SK-MEL-5 (cell line): ENCODE data around the gene CHD9. TPM values are rescaled to one million over a fixed set of nuclear protein-coding genes. Genes with fewer than 3 reads are reported as not detected.

Experiments used
- DNase-seq: peaks from one replicate; pipeline ENCODE4 v3.0.0-alpha.2; 2016; ENCODE audit warnings: low read depth, low spot score
- in situ Hi-C: cut with HindIII; loops from 2 replicates; pipeline ENCODE4 v1.10.0; 2016; ENCODE audit warnings: low sequenced_read_pairs, high pct_unique_total_duplicates, low pct_unique_long_range_greater_than_20kb
- total RNA-seq: library from RNA; depleted of rRNA; stranded (reverse); fragments of >200 nt; shearing (Covaris generic); gene quantifications from 2 replicates; pipeline ENCODE4 v1.2.3, GENCODE V29; 2014

CHD9 gene
- total RNA-seq, 1 experiment from 2014 or later = 20.3 TPM

DNA sequence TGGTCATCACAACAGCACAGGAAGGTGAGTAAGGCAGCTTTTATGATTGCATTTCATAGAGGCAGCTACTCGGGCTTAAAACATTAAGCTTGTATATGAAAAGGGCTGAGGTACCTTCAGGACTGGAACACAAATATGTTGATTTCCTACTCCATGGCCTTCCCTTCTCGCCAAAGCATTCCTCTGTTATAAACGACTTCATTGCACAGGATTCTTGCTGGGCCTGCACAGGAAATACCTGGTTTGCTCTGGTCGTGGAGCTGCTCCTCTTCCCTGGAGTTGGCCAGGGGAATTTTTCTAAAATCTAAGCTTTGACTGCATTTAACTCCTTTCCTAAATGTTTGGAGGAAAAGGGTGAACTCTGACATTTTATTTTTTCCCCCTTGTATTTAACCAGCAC lies 49.0 kb downstream of the CHD9 start:
- no peak for DNase-seq
- in situ Hi-C loops = no loop called here

DNA sequence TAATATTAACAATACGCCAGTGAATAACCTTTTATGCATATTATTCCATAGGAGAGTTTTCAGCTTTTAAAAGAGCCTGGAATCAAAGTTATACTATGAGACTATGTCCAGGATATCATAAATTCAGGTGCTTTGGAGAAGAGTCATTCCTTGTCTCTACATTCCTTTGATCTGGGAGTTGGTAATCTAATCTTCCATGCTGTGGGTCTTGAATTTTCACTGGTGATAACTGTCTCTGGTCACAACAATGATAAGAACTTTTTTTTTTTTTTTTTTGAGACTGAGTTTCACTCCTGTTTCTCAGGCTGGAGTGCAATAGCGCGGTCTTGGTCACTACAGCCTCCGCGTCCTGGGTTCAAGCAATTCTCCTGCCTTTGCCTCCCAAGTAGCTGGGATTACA lies 50.8 kb downstream of the CHD9 start:
- in situ Hi-C loops = no loop called here
- DNase-seq = no peak

DNA sequence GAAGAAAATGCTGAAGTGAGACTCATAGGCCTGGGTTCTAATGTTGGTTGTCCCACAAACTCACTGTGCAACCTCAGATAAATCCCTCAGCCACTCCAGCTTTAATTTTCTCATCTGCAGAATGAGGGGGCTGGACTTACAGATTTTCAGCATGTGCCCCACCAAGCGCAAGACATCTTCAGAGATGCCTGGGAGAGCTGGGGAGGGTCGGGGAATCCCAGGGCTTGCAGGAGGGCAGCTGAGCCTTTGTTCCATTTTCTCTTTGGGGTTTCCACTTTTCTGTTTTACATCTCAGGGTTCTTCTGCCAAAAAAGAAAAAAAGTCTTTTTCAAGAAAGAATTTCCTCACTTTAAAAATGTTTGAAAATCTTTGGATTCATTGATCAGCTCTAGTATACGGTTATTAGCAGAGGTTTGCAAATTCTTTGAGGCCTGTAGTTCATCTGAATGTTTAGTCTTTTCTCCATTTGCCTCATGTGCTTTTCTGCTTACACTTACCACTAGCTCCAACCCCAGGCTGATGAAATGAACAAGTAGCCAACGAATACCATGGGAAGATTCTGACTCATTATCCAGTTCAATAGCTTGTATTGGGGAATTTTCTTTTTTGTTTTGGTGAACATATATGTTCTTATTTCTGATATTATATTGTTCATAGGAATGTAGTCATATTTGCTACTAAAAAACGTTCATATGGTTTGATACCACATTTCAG lies 56.4 kb downstream of the CHD9 start:
- in situ Hi-C loops = no loop called here
- no peak for DNase-seq

DNA sequence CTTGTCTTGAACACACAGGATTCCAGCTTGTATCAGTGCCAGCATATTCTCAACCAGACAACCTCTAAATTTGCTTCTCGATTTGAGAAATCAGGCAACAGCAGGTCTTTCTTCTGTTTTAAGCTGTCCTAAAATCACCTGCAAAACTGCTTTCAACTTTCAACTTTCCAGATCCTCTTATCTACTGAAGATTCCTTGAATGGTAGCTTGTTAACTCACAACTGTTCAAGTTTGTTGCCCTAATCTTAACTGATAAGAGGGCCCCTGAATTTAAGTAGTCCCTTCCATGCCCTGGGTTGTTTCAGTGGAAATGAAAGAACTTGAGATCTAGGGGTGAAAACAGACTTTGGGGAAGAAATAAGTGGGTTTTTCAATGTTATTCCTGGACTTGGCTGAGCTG lies 57.2 kb downstream of the CHD9 start:
- in situ Hi-C loops = no loop called here
- DNase-seq = no peak

DNA sequence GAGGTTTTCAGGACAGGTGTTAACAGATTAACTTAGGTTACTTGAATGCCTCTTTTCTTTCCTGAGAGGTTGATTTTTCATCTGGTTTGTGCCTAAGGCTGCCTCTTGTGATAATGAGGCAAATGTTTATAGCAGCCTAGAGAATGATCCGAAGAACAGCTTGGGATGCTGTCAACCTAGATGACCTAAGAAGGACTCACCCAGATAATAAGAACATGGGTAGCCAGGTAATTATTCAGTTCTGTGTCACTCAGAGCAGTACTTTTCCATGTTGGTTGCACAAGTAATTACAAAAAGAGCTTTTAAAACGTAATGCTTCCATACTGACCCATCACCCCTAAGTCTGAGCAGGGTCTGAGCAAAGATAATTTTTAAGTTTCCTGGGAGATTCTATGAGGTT lies 60.3 kb downstream of the CHD9 start:
- DNase-seq = no peak
- in situ Hi-C loops = no loop called here

DNA sequence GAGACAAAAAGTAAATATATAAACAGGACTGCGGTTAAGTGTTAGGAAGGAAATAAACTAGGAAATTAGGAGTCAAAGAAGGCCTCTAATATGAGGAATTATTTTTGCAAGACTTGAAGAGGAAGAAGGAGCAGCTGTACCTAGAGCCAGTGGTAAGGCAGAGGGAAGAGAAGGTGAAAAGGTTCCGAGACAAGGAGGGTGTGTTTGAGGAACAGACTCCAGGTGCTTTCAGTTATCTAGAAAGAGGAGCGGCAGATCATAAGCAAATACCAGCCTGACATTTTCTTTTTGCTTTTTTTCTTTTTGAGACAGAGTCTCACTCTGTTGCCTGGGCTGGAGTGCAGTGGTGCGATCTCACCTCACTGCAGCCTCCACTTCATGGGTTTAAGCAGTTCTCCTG lies 61.0 kb downstream of the CHD9 start:
- no peak for DNase-seq
- in situ Hi-C loops = no loop called here

DNA sequence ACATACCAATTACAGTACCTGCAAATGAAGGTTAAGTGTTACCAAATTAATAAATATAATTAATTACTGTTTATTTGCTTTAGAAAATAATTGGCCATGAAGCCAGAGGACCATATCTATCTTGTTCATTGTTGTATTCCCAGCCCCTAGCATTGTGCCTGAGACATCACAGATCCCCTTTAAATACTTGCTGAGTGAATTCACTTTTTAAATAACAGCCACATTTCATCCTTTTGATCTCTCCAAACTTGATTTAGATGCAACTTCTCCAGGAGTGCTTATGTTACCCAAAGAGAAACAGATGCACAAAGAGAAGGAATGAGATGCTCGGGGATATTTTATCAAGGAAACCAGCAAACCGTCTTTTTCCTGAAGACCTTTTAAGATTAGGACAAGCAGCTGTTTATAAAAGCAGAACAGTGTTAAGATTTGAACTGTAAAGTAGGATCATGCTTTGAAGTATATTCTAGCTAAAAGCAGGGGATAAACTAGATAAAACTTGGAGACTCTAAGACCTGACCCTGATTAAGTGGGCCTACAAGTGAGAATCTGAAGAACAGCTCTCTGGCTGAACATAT lies 66.3 kb downstream of the CHD9 start:
- DNase-seq = no peak
- in situ Hi-C loops = no loop called here

DNA sequence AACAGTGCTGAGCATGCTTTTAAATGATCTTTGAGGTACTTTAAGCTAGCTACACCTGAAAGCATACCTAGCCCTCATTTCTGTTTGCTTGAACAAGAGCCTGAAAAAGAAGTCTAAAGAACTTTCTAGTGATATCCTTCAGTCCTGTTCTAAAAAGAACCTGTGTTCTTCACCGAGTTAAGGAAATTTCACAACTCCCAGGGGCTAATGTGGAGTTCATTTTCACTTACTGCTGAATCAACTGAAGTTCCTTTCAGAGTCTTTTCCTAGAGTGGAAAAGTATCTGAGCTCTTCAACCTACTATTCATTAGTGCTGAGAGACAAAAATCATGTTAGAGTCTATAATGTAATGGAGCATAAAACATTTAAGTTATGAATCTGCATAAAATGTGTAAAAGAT lies 66.9 kb downstream of the CHD9 start:
- in situ Hi-C loops = no loop called here
- no peak for DNase-seq

DNA sequence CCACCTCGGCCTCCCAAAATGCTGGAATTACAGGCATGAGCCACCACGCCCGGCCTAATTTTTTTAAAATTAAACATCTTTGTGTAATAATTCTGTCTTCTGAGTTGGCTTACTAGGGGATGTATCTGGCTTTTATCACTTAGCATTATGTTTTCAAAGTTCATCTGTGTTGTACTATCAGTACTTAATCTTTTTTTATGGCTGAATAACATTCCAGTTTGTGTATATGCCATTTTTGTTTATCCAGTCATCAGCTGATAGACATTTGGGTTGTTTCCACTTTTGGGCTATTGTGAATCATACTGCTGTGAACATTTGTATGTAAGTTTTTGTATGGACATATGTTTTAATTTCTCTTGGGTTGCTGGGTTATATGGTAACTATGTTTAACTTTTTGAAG lies 69.0 kb downstream of the CHD9 start:
- in situ Hi-C loops = no loop called here
- DNase-seq = no peak

DNA sequence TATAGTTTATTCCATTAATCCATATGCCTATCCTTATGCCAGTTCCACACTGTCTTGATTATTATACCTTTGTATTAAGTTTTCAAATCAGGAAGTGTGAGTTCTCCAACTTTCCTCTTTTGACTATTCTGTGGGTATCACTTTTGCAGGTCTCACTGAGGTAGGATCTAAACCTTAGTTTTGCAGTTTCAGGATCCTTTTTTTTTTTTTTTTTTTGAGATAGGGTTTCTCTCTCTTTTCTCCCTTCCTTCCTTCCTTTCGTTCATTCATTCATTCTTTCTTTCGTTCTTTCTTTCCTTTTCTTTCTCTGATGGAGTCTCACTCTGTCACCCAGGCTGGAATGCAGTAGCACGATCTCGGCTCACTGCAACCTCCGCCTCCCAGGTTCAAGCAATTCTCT lies 71.6 kb downstream of the CHD9 start:
- in situ Hi-C loops = no loop called here
- no peak for DNase-seq

DNA sequence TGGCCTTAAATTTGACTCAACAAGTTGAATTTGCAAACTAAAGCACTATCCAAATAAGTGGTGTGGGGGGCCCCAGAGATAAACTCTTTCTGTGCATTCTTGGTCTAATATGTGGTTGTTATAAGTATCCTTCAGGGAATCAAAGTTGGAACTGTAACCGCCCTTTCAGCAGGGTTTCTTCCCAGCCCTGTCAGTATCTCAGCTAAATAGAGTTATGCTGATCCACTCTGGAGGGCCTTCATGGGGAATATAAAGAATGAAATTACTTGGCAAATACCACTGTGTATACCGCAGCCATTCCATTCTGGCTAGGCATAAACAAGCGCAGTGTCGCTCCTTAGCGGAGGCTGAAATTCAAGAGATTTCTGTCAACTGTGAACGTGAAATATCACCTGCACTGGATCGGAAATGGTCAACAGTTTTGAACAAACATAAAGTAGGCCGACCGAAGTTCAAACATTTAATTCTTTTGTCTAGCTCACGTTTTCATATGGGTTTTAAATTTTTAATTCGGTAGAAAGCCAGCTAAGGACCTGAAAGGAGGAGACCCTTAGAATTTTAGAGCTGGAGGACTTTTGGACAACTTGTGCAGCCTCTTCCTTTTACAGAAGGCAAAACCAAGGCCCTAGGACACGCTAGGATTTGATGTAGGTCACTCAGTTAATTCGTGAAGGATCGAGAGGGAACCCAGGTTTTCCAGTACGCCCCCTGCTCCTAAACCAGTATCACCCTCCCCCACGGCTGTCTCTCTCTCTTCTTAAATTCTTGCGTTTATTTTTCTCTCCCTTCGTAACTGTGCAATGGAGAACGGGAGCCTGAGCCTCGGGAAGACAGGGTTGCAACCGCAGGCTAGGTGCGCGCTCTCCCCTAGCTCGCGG lies 74.7 kb downstream of the CHD9 start:
- in situ Hi-C loops = no loop called here
- DNase-seq = no peak

DNA sequence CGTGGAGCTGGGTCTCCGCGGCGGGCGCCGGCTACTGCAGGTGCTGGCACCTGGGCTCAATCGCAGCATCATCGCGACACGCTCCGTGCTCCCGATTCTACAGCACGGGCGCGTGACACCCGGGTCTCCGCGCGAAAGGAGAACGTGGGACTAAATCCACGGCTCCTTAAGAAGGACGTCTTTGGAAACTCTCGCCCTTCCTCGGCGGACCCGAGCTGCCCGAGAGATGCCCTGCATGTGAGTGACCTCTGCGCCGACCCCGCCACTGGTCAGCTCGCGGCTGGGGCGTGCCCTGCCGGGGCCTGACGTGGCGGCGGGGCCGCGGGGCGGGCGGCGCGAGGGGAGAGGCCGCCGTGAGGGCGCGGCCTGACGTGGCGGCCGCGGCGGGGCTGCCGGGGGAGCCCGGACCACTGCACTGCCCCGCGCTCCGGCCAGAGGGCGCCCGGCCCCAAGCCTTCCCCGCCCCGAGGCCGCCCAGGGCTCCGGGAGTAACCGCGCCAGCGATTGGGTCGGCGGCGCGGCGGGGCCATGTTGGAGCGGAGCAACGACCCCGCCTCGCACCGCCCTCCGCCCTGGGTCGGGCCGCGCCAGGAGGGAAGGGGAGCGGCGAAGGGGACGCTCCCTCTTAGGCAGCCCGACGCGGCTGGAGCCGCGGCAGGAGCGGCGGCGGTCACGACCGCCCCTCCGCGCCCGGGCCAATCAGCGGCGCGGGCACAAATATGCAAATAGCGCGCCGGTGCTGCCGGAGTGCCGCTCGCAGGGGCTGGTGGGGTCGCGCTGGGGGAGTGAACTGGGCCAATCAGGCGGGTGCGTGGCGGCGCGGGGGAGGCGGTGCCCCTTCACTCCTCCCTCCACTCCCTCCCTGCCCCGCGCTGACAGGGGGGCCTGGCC lies 75.6 kb downstream of the CHD9 start:
- DNase-seq = peak; percentile 89
- in situ Hi-C loops = no loop called here

DNA sequence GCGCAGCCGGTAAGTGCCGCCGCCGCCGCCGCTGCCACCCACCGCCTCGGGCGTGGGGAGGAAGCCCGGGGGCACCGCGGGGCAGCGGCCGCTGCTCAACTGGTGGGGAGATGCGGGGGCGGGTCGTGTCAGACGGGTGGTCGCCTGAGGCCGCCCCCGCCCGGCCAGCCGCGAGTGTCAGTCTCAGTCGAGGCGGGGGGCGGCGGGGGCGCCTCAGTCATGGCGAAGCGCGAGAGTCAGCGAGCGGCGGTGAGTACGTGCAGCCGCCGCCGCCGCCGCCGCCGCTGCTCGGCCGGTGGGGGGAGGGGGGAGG lies 76.2 kb downstream of the CHD9 start:
- in situ Hi-C loops = no loop called here
- DNase-seq = no peak

DNA sequence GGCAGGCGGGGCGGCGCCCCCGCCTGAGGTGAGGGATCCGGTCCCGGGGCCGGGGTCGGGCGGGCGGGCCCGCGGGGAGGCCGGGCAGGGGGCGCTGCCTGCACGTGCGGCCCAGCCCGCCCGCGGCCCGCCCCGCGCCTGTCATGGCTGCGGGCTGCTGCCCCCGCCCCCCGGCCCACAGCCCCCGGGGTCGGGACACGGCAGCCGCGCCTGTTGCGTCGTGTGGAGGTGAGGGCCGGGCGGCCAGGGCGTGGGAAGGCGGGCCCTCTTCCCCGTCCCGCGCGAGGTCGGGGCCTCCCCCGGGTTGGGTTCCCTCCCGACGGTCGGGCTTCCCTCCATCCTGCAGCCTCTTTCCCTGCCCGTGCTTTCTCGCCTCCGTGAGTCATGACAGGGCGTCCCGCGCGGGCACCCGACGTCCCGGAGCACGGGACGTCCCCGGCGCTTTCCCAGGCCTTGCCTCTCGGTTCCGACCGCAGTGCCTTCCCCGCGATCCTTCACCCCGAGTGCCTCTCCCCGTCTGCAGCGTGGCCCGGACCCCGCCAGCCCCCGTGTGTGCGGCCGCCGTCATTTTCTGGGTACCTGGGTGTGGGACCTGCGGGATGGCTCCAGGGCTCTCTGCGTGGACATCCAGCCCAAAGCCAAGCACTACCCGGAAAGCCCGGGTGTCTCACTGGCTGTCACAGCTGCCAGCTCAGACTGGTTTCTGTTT lies 76.7 kb downstream of the CHD9 start:
- peak; percentile 19 for DNase-seq
- in situ Hi-C loops = no loop called here

DNA sequence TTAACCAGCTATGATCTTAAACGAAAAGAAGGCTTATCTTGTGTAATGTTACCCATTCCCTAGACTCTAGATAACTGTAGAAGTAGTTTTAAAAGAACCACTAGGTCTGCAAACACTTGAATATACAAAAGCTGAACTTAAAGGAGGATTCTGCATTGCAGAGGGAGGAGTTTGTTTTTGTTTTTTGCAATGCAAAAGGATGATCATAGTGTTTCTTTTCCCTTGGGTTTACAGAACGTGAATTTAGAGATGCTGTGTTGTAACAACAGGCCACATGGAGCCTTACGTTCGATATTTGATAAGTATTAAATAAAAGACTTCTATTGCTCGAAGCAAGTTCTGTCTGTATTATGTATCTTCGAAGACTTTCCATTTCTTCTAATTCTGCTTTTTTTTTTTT lies 77.6 kb downstream of the CHD9 start:
- in situ Hi-C loops = no loop called here
- no peak for DNase-seq

DNA sequence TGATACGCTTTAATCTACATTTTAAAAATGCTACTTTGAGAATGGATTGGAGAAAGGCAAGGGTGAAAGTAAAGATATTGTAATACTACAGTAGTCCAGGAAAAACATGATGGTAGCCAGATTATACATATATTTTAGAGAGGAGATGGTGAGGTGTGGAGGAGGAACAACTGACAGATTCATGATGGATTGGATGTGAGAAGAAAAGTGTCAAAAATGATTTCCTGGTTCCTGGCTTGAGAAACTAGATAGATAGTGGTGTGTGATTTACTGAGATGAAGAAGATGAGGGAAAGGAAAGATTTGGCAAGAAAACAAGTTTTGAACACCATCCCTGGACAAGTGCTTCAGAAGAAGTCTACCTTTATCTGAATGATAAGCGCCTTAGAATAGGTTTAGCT lies 80.5 kb downstream of the CHD9 start:
- DNase-seq = no peak
- in situ Hi-C loops = no loop called here

DNA sequence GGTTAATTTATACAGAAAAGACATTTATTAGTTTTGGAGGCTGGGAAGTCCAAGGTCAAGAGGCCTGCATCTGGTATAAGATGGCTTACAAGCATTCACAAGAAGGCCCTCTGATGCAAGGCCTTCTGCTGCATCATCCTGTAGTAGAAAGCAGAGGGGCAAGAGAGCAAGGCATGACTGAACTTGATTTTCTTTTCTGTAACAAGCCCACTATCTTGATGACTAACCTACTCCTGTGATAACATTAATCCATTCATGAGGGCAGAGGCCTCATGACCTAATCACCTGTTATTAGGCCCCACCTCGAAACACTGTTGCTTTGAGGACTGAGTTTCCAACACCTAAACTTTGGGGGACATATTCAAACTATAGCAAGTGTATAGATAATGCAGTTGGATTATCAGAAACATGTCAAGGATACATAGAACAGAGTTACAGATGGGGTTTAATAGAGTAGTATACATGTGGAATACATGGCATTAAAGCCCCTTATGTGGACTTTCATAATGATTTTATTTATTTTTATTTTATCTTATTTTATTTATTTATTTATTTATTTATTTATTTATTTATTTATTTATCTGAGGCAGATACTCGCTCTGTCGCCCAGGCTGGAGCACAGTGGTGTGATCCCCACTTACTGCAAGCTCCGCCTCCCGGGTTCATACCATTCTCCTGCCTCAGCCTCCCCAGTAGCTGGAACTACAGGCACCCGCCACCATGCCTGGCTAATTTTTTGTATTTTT lies 88.2 kb downstream of the CHD9 start:
- in situ Hi-C loops = no loop called here
- no peak for DNase-seq
